Stimulated activated memory B cell treated with anti-CD40 and anti-IgM and Interleukin-4, amounts not matched to agents 10 μg/mL and 1 μg/mL and 100 μg/mL, for 72 hours (primary cell): Measurements from ENCODE around the gene CMTM6.
A peak's percentile ranks its signal among the peaks of the same experiment; 100 is the strongest.

Experiments
- ATAC-seq: fragments of 150-1000 bp; cut with Tn5 transposase; 2 replicates; pipeline ENCODE4 v1.10.0; 2021
- H3K27ac Mint-ChIP-seq: one replicate; pipeline ENCODE4 v1.8.0; 2022; ENCODE audit warnings: mild to moderate bottlenecking, mixed read lengths
- H3K27me3 Mint-ChIP-seq: one replicate; pipeline ENCODE4 v1.8.0; 2022; ENCODE audit warnings: mixed read lengths
- H3K36me3 Mint-ChIP-seq: one replicate; pipeline ENCODE4 v1.8.0; 2022; ENCODE audit warnings: mixed read lengths
- H3K4me1 Mint-ChIP-seq: one replicate; pipeline ENCODE4 v1.8.0; 2022; ENCODE audit warnings: mixed read lengths
- H3K4me3 Mint-ChIP-seq: one replicate; pipeline ENCODE4 v1.8.0; 2022; ENCODE audit warnings: mild to moderate bottlenecking, moderate library complexity, mixed read lengths
- H3K9me3 Mint-ChIP-seq: one replicate; pipeline ENCODE4 v1.8.0; 2022; ENCODE audit warnings: mixed read lengths

CMTM6 gene

DNA sequence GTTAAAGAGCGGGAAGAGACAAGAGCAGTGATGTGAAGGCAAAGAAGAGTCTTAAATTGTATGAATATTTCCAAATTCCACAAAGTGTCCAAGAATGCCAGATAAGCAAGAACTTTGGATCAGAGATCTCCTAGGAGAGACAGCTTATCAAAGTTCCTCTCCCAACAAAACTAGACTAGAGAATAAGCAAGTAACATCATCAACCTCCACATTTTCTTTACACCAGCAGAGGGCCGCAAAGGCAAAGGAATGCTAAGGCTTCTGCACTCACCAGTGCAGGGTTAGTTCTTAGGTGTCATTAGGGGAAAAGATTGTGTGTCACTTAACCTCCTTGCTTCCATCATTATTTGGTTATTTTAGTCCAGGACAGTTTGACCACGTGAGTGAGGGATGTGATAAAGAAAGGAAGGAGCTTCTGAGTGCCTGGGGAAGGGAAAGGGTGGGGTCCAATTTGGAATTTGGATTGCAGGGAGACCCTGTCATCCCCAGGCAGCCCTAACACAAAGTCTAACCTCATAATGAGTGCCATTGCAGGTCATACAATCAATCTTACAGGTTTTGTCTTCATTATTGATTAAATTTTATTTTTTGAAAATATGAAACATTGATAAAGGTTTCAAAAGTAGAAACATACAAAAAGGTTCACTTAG is 7.5 kb upstream of the CMTM6 start:
- no peak overlapping the region for H3K4me3 Mint-ChIP-seq
- ATAC-seq = peak; percentile 91
- H3K36me3 Mint-ChIP-seq = no peaks in the 10 kb centered on the region
- peak overlapping the region; percentile 4 for H3K27ac Mint-ChIP-seq
- H3K27me3 Mint-ChIP-seq = no peaks in the 10 kb centered on the region
- no peaks in the 10 kb centered on the region for H3K9me3 Mint-ChIP-seq
- H3K4me1 Mint-ChIP-seq = no peaks in the 10 kb centered on the region

DNA sequence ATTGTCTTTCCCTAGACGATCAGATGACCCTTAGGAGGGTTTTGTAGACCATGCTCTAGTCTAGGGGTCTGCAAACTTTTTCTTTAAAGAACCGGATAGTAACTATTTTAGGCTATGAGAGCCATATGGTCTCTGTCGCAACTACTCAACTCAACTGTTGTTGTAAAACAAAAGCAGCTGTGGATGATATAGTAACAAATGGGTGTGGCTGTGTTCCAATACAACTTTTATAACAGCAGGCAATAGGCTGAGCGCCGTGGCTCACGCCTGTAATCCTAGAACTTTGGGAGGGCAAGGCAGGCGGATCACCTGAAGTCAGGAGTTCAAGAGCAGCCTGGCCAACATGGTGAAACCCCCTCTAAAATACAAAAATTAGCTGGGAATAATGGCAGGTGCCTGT is 6.1 kb upstream of the CMTM6 start:
- H3K4me3 Mint-ChIP-seq = no peak overlapping the region
- no peaks in the 10 kb centered on the region for H3K27me3 Mint-ChIP-seq
- no peak for ATAC-seq
- H3K9me3 Mint-ChIP-seq = no peaks in the 10 kb centered on the region
- no peaks in the 10 kb centered on the region for H3K4me1 Mint-ChIP-seq
- H3K27ac Mint-ChIP-seq = no peak overlapping the region
- H3K36me3 Mint-ChIP-seq = no peaks in the 10 kb centered on the region

DNA sequence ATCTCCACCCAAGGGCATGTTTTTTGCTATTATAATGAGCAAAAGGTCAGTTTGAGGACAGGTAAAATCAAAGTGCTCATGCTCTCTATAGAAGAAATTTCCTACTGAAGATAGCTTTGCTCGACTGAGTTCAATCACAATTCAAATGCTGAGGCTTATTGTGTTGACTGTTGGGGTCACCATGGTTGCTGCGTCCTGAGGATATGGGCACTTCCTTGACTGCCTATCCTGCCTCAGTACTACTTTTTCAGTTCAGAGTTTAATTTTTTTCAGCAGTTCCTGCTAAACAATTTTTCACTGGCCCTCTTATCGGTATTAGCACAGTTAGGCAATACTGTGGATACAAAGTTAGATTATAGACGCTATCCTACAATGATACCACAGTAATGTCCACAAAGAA is 3.8 kb upstream of the CMTM6 start:
- no peaks in the 10 kb centered on the region for H3K9me3 Mint-ChIP-seq
- H3K36me3 Mint-ChIP-seq = no peaks in the 10 kb centered on the region
- H3K4me1 Mint-ChIP-seq = peaks cover 7% of the 10 kb centered on the region
- no peak for ATAC-seq
- H3K27me3 Mint-ChIP-seq = no peaks in the 10 kb centered on the region
- H3K4me3 Mint-ChIP-seq = no peak overlapping the region
- peak overlapping the region; percentile 3 for H3K27ac Mint-ChIP-seq

DNA sequence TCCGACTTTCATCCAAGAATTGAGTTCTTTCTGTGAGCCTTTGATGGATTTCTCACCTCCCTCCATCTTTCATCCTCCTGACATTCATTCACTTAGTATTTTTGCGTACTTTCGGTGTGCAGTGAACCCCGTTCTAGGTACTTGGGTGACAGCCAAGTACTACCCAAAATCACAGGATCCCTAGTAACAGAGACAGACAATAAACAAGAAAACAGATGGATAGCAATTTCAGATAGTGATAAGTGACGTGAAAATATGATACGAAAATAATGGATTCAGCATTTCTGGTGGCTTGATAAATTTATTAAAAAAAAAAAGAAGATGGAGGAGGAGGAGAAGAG is 264 bp upstream of the CMTM6 start:
- Mint-ChIP-seq H3K9me3 (no peaks in the 10 kb centered on the region), H3K27ac (peak overlapping the region; percentile 83), H3K36me3 (peaks cover 26% of the 10 kb centered on the region), H3K4me3 (peak overlapping the region; percentile 95), H3K27me3 (no peaks in the 10 kb centered on the region), H3K4me1 (peaks cover 33% of the 10 kb centered on the region)
- ATAC-seq = no peak

DNA sequence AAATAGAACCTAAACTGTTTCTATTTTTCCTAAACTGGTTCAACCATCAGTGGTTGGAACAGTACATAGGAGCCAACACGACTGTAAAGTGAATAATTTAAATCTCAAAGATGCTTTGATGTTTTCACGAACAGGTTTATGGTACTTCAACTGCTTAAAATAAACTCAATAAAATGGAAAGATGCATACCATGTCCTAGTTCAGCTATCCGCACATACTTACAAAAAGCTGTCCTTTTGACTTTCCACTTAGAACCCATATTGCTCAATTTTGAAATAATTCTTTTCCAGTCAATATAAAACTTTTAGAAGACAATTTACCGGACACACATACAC is 902 bp downstream of the CMTM6 start:
- Mint-ChIP-seq H3K4me1 (peaks cover 42% of the 10 kb centered on the region), H3K27ac (peak overlapping the region; percentile 83), H3K9me3 (no peaks in the 10 kb centered on the region), H3K27me3 (no peaks in the 10 kb centered on the region), H3K36me3 (peaks cover 29% of the 10 kb centered on the region), H3K4me3 (peak overlapping the region; percentile 95)
- no peak for ATAC-seq

DNA sequence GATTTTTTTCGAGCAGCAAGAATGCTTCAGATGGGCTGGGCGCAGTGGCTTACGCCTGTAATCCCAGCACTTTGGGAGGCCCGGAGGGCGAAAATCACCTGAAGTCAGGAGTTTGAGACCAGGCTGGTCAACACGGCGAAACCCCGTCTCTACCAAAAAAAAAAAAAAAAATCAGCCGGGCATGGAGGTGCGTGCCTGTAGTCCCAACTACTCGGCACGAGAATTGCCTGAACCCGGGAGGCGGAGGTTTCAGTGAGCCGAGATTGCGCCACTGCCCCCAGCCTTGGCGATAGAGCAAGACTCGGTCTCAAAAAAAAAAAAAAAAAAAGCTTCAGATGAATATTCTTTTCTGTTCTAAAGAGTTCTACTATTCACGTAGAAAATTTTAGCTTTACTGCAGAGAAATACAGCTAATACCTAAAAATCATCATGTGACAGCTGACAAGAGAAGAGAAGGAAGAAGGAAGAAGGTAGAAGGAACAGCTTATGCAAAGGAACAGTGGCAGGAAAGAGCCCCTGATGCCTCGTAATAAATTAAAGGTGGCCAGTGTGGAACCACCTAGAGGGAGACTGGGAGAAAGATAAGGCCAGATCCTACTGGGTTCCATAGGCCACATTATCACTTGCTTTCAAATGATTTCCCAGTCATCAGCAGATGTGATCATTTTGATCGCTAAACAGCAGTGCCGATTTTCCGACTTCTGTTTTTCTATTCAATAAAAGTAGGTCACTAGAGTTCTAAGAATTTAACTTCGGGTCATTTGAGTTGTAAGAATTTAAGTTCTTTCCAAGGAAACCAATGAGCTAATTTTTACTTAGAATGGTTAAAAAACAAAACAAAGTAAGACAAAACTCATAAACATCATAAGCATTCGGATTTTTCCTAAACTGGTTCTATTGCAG is 1.5 kb downstream of the CMTM6 start:
- ATAC-seq = no peak
- Mint-ChIP-seq H3K9me3 (no peaks in the 10 kb centered on the region), H3K27me3 (no peaks in the 10 kb centered on the region), H3K4me3 (peak overlapping the region; percentile 95), H3K4me1 (peaks cover 48% of the 10 kb centered on the region), H3K27ac (peak overlapping the region; percentile 83), H3K36me3 (peaks cover 35% of the 10 kb centered on the region)

DNA sequence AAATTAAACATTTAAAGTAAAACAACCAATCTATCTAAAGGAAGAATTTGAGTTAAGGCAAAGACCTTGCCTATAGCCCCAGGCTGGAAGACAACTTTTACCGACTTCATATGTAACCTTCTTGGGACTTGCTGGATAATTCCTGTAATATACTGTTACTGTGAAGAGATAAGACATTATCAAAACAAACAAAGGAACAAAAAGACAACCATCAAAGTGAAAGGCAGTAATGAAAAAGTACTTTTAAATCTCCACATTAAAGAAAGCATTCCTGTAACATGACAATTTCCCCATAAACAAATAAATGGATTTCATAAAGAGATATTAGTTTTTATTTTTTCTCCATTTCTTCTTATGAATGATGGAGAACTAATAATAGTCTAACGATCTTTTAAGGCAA is 2.4 kb downstream of the CMTM6 start:
- peak overlapping the region; percentile 83 for H3K27ac Mint-ChIP-seq
- no peak for ATAC-seq
- H3K9me3 Mint-ChIP-seq = no peaks in the 10 kb centered on the region
- no peaks in the 10 kb centered on the region for H3K27me3 Mint-ChIP-seq
- peaks cover 41% of the 10 kb centered on the region for H3K36me3 Mint-ChIP-seq
- peaks cover 57% of the 10 kb centered on the region for H3K4me1 Mint-ChIP-seq
- H3K4me3 Mint-ChIP-seq = peak overlapping the region; percentile 95

DNA sequence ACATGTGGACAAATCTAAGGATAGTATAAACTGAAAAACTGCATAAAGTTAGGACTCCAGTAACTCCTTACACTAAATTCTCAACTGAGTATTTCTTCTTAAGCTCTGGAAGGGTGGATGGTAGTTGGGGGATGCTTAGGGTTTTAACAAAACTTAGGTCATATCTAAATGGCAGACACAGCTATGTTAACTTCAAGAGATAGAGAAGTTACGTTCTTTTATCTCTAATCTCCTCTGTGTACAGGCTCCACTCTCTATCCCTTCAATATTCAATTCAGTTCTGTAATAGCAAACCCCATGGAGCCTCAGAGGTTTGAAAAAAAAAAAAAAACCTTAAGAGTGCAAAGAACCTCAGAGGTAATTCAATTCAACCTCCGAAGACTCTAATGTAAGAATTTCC is 3.1 kb downstream of the CMTM6 start:
- ATAC-seq = no peak
- Mint-ChIP-seq H3K27ac (peak overlapping the region; percentile 83), H3K27me3 (no peaks in the 10 kb centered on the region), H3K36me3 (peaks cover 41% of the 10 kb centered on the region), H3K4me1 (peaks cover 59% of the 10 kb centered on the region), H3K4me3 (peak overlapping the region; percentile 67), H3K9me3 (no peaks in the 10 kb centered on the region)

DNA sequence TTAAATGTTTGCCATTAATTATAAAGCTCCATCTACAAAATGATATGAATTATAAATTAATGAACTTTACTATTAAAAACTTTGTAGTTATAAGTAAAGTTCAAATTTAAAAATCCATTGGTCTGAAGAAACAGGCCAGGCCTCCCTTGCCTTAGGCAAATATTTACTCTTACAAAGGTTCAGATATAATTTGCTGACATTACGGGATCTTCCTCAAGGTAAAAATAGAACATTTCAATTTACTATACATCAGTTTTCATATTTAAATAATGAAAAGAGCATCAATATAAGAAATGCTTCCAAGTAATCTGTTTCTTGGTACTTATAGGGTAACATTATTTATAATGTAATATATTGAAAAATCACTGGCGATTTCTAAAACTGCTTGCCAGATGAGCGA is 3.7 kb downstream of the CMTM6 start:
- Mint-ChIP-seq H3K27me3 (no peaks in the 10 kb centered on the region), H3K4me3 (no peak overlapping the region), H3K4me1 (peaks cover 59% of the 10 kb centered on the region), H3K27ac (peak overlapping the region; percentile 83), H3K9me3 (no peaks in the 10 kb centered on the region), H3K36me3 (peaks cover 41% of the 10 kb centered on the region)
- ATAC-seq = no peak

DNA sequence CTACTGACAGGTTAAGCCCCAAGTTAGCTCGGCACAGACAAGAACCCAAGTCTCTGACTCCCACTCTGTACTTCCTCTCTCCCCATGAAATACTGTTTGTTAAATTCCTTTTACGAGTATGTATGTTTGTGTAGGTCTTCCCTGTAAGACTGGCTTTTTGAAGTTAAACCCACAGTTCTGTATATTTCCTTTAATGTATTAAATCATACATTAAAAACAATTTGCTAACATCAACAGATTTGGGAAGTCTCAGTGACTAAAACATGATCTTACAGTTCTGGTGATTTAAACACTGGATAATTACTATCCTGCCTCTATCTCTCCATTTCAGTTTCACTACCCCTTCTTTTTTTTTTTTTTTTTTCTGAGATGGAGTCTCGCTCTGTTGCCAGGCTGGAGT is 4.4 kb downstream of the CMTM6 start:
- peaks cover 41% of the 10 kb centered on the region for H3K36me3 Mint-ChIP-seq
- peak; percentile 35 for ATAC-seq
- H3K27me3 Mint-ChIP-seq = no peaks in the 10 kb centered on the region
- no peaks in the 10 kb centered on the region for H3K9me3 Mint-ChIP-seq
- H3K27ac Mint-ChIP-seq = no peak overlapping the region
- peaks cover 58% of the 10 kb centered on the region for H3K4me1 Mint-ChIP-seq
- H3K4me3 Mint-ChIP-seq = peak overlapping the region; percentile 73

DNA sequence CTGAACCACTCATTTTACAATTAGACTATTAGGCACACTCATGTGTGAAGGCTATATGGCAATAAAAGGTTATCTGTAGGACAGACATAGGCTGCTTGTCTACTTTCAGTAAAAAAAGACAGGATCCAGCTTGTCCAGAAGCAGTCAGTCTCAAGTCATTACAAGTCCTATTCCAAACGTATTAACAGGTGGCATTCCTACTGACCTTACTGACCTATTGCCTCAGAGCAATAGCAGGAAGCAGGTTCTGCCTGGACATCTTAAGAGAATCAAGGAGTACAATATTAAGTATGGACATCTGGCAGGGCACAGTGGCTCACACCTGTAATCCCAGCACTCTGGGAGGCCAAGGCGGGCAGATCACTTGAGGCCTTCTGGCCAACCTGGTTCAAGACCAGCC is 7.0 kb downstream of the CMTM6 start:
- H3K36me3 Mint-ChIP-seq = peaks cover 34% of the 10 kb centered on the region
- H3K27ac Mint-ChIP-seq = no peak overlapping the region
- H3K4me1 Mint-ChIP-seq = peaks cover 47% of the 10 kb centered on the region
- no peaks in the 10 kb centered on the region for H3K9me3 Mint-ChIP-seq
- H3K27me3 Mint-ChIP-seq = no peaks in the 10 kb centered on the region
- no peak overlapping the region for H3K4me3 Mint-ChIP-seq
- ATAC-seq = no peak

DNA sequence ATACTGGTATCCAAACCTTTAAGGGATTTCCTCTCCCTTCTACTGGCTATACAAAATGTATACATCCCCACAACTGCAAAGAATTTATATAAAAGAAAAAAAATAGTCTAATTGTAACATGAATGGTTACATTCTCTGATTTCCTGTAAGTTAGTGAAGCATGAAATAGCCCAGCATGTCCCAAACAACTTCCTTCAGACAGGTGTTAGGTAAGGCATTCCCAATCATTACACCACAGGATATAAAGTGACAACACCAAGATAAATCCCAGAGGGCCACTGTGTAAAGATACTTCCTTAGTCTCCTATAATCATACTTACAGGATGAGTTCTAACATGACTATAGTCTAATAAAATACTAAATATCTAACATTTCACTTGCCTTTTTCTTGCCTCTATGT is 7.6 kb downstream of the CMTM6 start:
- Mint-ChIP-seq H3K9me3 (no peaks in the 10 kb centered on the region), H3K27ac (no peak overlapping the region), H3K4me3 (no peak overlapping the region), H3K27me3 (no peaks in the 10 kb centered on the region), H3K36me3 (peaks cover 28% of the 10 kb centered on the region), H3K4me1 (peaks cover 42% of the 10 kb centered on the region)
- ATAC-seq = no peak

DNA sequence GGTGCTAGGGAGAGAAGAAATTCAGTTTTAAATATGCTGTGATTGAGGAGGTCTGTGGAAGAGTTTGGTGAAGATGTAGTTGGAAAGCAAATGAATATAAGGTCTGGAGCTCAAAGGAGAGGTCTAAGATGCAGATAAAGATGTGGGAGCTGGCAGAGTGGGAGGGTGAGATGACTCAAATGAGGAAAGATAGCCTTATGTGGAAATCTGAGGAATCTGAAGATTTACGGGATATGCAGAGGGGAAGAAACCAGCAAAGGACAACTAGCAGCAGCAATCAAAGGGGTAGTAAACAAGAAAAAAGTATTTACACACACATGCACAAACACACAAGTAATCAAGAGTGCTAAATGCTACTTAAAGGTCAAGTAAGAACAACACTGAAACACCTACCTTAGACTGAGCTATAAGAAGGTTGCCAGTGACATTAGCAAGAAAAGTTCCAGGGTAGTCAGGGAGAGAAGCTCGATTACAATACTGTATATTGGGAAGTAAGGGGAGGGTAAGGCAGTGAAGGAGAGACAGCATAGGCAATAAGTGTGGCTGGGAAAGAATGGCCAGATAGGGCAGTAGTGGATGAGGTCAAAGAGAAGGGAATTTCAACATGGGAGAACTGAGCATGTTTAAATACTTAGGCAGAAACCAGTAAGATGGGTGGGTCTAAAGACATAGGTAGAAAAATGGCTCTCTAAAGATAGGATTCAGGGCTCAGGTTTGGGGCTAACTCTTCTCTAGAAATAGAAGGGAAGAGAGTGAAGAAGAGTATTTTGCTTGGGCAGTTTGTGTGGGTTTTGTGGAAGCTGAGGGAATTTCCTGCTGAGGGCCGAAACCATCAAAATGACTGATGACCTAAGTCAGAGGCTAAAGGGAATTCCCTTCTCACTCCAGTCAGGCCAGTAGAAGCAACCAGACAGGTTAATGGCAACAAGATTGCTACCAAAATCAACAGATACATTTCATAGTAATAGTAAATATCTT is 8.9 kb downstream of the CMTM6 start:
- peaks cover 20% of the 10 kb centered on the region for H3K36me3 Mint-ChIP-seq
- no peaks in the 10 kb centered on the region for H3K27me3 Mint-ChIP-seq
- peak; percentile 78 for ATAC-seq
- H3K27ac Mint-ChIP-seq = no peak overlapping the region
- no peak overlapping the region for H3K4me3 Mint-ChIP-seq
- no peaks in the 10 kb centered on the region for H3K9me3 Mint-ChIP-seq
- H3K4me1 Mint-ChIP-seq = peaks cover 32% of the 10 kb centered on the region

DNA sequence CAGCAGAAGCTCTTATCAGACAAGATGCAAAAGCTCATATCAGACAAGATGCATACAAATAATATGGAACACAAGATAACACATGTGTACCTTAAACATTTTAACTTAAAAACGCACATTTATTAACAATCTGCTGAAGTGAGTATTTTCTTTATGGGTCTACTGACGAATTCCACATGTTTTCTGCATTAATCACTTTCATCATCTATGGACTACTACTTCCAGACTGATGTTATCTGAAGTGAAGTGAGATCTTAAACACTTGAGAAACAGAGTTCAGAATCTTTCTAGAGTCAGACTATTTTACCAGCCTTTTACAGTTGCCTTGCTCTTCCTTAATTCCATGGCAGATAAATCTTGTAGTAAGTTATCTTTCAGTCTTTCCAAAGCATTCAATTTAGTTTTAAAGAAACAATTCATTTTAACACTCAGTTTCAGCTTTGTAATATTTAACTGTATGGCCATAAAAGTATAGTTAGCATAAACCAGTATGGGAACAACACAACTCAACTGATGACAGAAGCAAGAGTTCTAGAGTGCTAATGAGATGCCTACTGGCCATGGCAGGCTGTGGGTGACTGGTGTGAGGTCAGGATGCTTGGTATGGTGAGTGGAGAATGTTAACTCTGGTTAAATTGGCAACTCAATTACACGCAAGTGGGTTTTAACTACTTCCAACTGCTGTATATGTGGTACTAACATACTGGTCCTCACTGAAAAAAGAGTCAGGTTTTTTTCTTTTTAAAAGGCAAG is 9.8 kb downstream of the CMTM6 start:
- no peaks in the 10 kb centered on the region for H3K9me3 Mint-ChIP-seq
- H3K4me1 Mint-ChIP-seq = peaks cover 25% of the 10 kb centered on the region
- no peaks in the 10 kb centered on the region for H3K27me3 Mint-ChIP-seq
- no peak overlapping the region for H3K27ac Mint-ChIP-seq
- no peak overlapping the region for H3K4me3 Mint-ChIP-seq
- ATAC-seq = no peak
- H3K36me3 Mint-ChIP-seq = peaks cover 24% of the 10 kb centered on the region
